Umbilical cord (tissue), 2 donors: ENCODE results near the gene STX10. TPM values are rescaled to one million over a fixed set of nuclear protein-coding genes. Genes with fewer than 3 reads are reported as not detected.

Experiments used
- DNase-seq: peaks from one replicate; pipeline ENCODE4 v3.0.0-alpha.2; 2015; ENCODE audit warnings: low spot score
- total RNA-seq: library from RNA; depleted of rRNA; stranded (reverse); fragments of >200 nt; gene quantifications from one replicate; pipeline ENCODE4 v1.2.3, GENCODE V29; 2014; ENCODE audit warnings: low replicate concordance; ENCODE audit not compliant: insufficient read depth

The STX10 gene
- total RNA-seq, 1 donor from 2014 or later = 63.8 TPM

DNA sequence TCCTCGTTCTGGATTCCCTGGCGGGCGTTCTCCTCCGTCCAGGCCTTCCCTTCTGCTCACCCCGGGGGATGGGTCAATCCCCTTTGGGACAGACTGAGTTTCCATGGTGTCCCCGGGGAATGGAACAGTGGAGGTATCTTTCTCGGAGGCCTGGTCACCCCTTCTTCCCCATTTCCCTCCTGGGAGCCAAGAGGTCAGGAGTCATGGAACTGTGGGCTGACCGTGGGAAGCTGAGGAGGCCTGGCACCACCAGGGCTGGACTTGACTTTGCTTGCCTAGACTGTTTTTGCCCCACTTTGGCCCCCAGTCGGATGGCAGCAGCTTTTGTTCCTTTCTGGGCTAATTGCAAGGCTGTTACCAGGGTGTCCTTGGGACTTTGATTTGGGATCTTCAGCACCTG is 30.1 kb downstream of the STX10 start:
- DNase-seq = no peak

- no peak for DNase-seq
These were observed 30.5 kb downstream of the STX10 start for GRCh38 chr19:13119627-13120026.

DNA sequence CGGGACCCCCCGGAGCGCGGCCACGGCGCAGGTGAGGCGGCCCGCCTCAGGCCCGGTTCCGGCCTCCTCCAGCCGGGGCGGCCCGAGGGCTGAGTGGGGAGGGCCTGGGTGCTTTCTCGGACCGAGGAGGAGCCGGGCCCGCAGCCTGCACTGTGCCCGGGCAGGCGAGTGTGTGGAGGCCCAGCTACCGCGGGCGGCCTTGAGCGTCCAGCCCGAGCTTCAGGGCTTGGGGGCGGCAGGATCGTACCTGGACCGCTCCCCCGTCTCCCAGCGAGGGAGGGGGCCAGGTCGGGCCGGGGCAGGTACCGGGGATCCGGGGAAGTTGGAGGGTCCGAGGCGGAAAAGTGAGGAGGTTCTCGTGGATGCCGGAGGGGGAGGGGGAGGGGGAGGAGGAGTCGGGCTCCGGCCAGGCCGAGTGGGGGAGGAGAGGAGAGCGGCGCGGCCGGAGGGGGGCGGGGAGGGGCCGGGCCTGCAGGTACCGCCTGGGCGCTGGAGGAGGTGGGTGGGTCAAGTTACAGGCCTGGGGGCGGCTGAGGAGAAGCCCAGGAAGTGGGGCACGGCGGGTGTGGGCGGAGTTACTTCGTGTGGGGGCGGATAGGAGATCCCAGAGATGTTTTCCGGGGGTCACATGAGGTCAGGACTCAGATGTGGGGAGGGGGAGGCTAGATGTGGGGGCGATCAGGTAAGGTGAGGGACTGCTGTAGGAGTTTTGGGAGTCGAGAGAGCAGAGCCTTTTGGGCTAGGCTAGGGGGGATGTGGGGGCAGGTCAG is 31.6 kb downstream of the STX10 start:
- DNase-seq = no peak

DNA sequence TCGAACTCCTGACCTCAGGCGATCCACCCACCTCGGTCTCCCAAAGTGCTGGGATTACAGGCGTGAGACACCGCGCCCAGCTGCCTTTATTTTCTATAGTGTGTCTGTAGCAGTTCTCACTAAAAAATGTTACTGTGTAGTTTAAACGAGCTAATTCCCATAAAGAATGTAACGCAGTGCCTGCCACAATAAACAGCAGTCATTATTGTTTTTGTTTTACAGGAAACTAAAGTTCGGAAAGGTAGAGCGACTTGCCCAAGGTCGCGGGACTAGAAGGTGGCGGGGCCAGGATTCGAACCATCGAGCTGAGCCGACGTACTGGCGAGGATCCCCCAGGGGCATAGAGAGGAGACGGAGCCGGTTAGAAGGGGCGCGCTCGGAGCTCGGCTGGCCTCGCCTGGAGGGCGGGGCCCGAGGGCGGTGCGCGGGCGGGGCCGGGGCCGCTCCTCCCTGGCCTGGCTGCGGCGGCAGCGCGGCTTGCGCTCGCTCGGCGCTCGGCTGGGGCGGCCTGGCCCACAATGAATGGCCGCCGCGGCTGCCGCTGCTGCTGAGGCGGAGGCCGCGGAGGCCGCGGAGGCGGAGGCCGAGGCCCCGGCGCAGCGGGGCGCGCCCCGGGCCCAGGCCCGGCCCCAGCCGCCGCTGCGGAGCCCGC is 32.3 kb downstream of the STX10 start, which contains the start of gene NACC1:
NACC1 (plus strand) TSS at position 493 of the 652 bp plus-strand sequence. CDS start 16,944 bp downstream, outside the sequence.
- DNase-seq = peak; percentile 92

- no peak for DNase-seq
These were observed 32.9 kb downstream of the STX10 start for GRCh38 chr19:13117176-13117771.

DNA sequence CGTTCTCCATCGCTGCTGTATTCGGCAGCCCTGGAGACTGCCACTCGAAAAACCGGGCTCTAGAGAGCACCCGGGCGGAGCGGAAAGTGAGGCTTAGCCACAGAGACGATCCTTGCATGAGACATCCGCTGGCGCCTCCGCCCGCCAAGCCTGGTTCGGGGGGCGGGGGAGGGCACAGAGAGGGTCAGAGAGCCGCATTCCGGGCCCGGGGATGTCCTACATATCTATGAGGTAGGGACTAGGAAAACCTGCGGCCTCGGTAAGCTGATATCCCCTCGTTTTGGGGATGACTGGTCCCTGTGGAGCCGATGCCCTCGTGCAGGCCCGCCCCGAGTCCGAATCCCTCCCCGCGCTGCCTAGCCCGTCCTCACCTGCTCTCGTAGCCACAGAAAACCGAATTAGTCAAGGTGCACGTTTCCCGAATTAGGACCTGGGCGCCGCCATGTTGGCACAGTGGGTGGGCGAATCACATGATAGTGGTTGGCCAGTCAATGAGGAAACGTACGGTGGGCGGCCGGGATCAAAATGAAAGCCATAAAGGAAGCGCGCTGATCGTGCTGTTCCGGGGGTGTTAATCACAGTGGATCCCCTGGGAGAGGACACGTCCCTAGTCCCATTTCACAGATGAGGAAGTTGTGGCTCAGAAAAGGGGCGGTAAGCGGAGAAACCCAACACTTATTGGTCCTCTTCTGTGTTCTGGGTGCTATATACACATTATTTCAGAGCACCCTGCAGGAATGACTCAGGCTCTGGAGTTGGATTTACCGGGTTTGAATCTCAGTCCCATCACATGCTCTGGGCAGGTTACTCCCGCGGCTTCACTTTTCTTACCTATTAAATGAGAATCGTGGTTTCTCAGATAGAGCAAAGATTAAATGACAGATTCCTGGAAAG is 33.6 kb downstream of the STX10 start, which contains the start of gene TRMT1:
TRMT1 (minus strand) TSS at position 459 of the 894 bp plus-strand sequence; CDS start at position 118, 341 bp downstream.
- DNase-seq = peak; percentile 92

GRCh38 chr19:13115936-13116281 is 34.3 kb downstream of the STX10 start:
- DNase-seq = no peak

DNA sequence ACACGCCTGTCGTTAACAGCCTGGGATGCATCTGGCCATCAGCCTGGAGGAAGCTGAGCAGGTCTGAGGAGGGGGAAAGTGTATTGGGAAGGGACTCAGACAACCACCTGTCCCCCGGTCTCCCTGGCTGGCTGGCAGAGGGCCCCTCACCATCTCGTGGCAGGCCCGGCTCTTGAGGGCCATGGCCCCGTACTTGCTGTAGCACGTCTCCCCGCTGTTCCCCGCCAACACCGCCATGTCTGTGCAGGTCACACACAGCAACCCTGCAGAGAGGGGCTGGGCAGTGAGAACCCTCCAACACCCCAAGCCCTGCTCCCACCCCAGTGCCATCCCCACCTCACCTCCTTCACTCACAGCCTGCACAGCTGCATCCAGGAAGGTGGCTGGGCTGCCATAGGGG is 37.6 kb downstream of the STX10 start:
- DNase-seq = no peak

DNA sequence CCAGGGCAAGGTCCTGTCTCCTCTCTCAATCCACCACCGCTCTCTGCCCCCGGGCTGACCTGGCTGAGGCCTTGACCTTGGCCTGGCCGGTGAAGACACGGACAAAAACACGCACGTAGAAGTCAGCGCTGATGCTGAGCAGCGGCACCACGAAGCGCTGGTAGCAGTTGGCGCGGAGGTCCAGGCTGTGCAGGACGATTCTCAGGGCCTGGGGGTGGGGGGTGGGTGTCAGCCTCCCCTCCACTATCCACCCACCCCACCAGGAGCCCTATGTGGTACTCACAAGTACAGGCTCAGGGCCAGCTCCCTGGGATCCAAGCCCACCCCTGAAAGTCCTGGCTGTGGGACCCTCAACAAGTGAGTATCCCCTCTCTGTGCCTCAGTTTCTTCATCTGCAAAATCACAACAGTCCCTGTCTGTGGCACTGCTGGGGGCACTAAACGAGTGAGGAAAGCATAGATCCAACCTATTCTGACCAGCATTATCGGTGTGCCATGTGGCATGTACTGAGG is 40.0 kb downstream of the STX10 start:
- no peak for DNase-seq

DNA sequence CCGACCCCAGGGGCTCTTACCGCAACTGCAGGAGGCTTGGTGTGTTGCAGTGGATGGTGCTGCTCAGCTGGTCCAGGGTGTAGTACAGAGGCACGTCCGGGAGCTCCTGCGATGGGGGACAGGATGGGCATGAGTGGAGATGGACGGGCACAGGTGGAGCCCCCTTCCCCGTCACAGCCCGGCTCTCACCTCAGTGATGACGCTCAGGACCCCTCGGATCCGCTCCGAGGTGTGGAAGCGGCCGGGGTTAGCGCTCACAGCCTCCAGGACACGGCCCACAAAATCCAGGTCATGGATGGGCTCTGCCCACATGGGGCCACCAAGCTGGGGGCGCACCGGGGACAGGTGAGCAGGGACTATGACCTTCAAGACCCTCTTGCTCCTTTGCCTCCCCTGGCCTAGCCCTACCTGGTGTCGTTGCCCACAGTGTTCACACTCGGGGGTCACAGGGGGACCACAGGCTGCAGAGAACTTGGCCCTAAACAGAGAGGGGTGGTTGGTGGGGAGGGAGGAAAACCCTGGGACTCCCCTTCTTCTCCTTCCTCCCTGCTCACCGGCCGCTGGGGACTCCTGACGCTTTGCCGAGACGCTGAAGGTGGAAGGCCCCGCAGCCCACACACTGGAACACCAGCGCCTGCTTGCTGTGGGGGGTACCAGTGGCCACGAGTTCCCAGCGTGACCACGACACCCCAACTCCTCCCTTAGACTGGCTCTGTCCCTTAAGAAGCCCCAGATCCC is 40.6 kb downstream of the STX10 start:
- DNase-seq = no peak

DNA sequence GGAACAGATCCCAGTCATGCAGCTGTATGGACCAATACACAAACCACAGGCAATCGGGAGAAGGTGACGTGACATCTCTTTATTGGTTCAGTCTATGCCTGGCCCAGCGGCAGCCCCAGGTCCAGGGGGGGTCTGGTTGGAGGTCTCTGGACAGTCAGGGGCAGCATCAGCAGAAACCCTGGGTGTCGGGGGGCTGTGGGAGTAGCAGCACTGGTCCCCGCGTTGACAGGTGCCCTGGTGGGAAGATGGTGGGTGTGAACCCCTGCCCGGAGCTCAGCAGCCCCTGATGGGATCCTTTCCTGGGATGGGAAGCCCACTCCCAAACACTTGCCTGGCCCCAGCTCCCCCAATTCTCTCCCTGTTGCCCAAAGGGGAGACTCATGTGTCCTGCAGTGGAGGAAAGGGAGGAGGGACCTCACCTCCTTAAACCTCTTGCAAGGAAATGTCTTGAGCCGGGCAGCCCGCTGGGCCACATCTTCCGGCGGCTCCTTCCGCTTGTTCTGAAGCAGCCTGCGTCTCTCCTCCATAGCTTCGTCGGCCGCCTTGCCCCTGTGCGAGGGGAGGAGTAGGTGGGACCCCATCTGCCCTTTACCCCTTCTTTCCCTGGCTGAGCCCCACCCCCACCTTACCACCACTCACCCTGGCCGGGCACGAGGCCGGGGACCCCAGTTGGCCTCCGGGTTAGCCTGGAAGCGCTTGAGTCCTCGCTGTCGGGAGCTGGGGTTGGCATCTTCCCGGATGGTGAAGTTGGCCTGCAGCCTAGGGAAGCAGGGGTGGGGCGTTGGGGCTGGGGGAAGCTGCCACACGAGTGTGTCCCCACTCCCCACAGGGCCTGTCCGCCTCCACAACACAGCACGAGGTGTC is 45.1 kb downstream of the STX10 start:
- DNase-seq = no peak

GRCh38 chr19:13104360-13104847 is 45.8 kb downstream of the STX10 start:
- no peak for DNase-seq

DNA sequence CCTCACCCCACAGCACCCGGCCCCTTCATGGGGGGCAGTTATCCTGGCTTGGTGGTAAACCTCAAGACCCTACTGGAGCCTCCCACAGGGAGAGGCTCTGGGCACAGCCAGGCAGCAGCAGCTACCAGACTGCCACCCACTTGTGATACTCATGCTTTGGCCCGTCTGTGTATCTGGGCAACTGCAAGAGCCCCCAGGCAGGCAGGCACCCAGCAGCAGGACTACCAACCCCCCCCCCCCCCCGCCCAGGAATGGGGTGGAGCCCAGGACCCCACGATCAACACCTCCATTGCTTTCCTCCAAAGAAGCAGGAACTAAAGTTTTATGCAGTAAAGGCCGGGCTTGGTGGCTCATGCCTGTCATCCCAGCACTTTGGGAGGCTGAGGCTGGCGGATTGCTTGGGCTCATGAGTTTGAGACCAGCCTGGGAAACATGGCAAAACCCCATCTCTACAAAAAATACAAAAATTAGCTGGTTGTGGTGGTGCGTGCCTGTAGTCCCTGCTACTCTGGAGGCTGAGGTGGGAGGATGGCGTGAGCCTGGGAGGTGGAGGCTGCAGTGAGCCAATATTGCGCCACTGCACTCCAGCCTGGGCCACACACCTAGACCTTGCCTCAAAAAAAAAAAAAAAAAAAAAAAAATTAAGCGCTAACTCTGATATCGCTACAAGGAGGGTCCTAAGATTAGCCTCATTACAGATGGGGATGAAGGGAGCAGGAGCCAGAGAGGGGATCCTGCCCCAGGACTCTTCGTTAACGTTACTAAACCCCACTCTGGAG is 46.4 kb downstream of the STX10 start:
- no peak for DNase-seq

DNA sequence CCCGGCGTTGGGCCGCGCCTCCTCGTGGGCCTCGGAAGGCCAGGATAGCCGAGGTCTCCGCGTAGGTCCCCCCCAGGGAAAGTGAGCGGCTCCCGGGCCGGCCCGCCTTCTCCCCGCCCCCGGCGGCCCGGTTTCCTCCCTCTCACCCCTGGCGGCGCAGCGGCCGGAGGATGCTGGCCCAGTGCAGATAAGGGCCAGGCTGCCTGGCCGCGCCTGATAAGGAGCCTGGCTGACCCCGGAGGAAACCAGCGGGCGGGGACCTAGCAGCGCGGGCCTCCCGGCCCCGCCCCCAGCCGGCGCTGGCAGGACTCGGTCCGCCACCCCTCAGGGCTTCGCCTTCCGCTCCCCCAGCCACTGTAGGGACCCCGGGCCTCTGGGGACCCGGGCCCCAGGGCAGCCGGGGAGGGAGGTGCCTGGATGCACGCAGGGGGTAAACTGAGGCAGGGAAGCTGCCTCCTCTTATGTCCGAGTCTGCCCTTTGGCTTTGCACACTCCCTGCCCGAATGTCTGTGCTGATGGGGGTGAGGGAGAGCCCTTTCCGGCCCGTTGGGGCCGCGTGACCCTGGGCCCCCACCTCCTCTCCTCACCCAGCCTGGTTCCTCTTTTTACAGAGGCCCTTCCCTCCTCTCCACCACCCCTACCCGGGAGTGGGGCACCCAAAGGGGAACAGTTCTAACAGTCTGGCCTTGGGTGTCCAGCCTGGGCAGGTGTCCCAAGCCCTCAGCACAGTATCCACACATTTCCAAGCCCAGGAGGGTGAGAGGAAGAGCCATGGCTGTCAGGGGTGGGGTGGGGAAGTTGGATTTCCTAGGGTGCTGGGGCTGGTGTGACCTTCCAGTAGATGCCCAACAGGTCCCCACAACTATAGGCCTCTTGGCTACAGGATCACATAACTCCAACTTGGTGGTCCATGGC is 47.3 kb downstream of the STX10 start, which contains the start of gene LYL1:
LYL1 (minus strand) TSS at position 193 of the 915 bp plus-strand sequence. CDS start 1,687 bp downstream, outside the sequence.
- peak; percentile 92 for DNase-seq

- DNase-seq = no peak
These were observed 47.8 kb downstream of the STX10 start for GRCh38 chr19:13102416-13102665.

DNA sequence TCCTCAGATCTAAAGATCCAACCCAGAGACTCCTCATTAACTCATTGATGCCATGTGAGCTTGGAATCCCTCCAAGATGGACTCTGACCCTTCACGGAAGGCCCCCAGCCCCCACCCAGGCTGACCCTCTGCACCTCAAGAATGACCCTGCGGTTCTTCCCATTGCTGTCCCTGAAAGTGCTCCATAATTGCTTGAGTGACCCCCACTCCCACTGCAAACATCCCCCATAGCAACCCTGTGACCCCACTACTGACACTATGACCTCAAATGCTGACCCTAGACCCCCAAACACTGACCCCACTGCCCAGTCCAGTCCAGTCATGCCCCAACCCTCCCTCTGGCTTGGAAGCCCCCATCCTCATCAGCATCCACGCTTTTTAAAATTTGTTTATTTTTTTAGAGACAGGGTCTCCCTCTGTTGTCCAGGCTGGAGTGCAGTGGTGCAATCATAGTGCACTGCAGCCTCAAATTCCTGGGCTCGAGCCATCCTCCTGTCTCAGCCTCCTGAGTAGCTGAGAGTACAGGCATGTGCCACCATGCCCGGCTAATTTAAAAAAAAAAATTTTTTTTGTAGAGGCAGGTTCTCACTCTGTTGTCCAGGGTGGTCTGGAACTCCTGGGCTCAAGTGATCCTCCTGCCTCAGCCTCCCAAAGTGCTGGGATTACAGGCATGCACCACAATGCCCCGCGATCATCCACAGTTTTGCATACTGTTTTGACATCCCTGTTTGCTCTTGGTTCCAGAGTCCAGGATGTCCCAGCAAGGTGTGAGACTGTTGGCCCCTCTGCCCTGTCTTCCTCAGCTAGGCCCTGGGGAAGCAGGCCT is 48.4 kb downstream of the STX10 start:
- DNase-seq = no peak
